DOHH2 (cell line): ENCODE results near the gene XPOT.

Experiments
- EZH2phosphoT487 ChIP-seq: fragments of 200-600 bp; sonication (generic); IDR thresholded peaks from 2 replicates; pipeline ENCODE4 v1.6.1; 2017; ENCODE audit warnings: borderline replicate concordance, mild to moderate bottlenecking, antibody characterized with exemption, low read length, moderate library complexity, mixed read lengths
- TF ChIP-seq, protein P1 (sequence below): fragments of 200-600 bp; sonication (generic); IDR thresholded peaks from one replicate; pipeline ENCODE4 v1.5.1; 2014; ENCODE audit warnings: antibody characterized with exemption, mild to moderate bottlenecking, low read depth, low read length; ENCODE audit not compliant: poor library complexity, severe bottlenecking

DNA sequence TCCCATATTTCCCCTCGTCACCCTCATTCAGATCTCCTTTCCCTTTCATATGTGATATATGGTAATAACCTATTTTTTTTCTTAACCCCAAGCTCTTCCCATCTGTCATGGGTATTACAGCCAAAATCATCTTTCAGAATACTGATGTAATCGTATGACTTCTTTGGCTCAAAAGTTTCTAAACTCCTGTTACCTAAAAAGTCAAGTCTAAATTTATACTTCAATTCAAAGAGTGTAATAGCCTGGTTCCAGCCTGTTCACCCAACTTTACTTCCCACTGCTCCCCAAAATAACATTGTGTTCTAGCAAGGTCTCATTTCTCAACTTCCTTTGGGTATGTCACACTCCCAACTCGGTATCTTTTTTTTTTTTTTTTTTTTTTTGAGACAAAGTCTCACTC is 96.2 kb downstream of the XPOT start:
- TF ChIP-seq, protein P1, sequence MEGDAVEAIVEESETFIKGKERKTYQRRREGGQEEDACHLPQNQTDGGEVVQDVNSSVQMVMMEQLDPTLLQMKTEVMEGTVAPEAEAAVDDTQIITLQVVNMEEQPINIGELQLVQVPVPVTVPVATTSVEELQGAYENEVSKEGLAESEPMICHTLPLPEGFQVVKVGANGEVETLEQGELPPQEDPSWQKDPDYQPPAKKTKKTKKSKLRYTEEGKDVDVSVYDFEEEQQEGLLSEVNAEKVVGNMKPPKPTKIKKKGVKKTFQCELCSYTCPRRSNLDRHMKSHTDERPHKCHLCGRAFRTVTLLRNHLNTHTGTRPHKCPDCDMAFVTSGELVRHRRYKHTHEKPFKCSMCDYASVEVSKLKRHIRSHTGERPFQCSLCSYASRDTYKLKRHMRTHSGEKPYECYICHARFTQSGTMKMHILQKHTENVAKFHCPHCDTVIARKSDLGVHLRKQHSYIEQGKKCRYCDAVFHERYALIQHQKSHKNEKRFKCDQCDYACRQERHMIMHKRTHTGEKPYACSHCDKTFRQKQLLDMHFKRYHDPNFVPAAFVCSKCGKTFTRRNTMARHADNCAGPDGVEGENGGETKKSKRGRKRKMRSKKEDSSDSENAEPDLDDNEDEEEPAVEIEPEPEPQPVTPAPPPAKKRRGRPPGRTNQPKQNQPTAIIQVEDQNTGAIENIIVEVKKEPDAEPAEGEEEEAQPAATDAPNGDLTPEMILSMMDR = no peak
- TF ChIP-seq EZH2phosphoT487 = no peak
